ENCODE data around the gene SECISBP2.

DNA sequence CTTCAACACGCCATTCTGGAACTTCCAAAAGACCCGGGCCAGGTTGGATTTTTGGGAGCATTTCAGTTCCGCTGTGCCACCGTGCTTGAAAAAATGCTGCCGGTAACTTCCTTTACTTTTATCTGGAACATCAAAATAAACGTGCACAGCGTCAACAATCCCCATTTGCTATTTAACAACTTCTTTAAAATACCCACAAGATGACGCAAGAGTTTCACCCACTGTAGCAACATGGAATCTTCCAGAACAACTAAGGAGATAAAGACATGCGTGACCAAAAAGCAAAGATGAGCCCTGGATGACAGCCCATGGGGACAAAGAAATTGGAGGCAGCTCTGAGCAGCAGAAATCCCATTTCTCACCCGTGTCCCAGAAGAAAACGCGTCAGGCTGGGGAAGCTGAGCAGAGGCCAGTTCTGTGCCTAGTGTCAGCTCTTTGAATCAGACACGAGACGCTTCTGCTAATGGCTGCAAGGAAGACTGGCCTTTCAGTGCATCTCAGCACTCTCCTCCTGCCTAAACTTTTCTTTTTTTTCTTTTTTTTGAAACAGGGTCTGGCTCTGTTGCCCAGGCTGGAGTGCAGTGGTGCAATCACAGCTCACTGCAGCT, 61.3 kb downstream of the SECISBP2 start:
- no peak for TF ChIP-seq YY1 (IDR thresholded peaks at IDR 0.05; ENCODE audit: low read depth)
- no peak for TF ChIP-seq TAF1 (IDR thresholded peaks at IDR 0.05; ENCODE audit: low read depth)
- TF ChIP-seq RAD21 (IDR thresholded peaks at IDR 0.05; ENCODE audit: low read depth): no peak

Measured in Ishikawa (cell line).